GM19463 (cell line): ENCODE measurements around the gene ANKRD36B.
"Not testable (repeated sequence)": the region's sequence is repeated elsewhere in the genome, so short reads cannot be mapped to it uniquely, and the experiment has no call there.

Source experiments
- ATAC-seq: cut with Tn5 transposase; IDR thresholded peaks from one replicate; pipeline ENCODE4 v1.9.1; 2021; ENCODE audit warnings: mild to moderate bottlenecking, moderate library complexity; ENCODE audit not compliant: unreplicated experiment

ANKRD36B gene

GRCh38 chr2:97589598-97590510, at the start of gene ANKRD36B:
Gene ANKRD36B, minus strand, starts transcription at chr2:97589877. Its CDS starts 192 bp downstream, at chr2:97589685.
- peak; percentile 72 for ATAC-seq

- not testable (repeated sequence) for ATAC-seq
These were observed 36.4 kb upstream of the ANKRD36B start for GRCh38 chr2:97626049-97626430.

GRCh38 chr2:97625354-97626048, 35.8 kb upstream of the ANKRD36B start:
- ATAC-seq: not testable (repeated sequence)

GRCh38 chr2:97622976-97623375, 33.3 kb upstream of the ANKRD36B start:
- not testable (repeated sequence) for ATAC-seq

- not testable (repeated sequence) for ATAC-seq
These were observed 30.8 kb upstream of the ANKRD36B start for GRCh38 chr2:97620492-97620891.

GRCh38 chr2:97618939-97619827, 29.5 kb upstream of the ANKRD36B start:
- ATAC-seq: not testable (repeated sequence)

- ATAC-seq: no peak
These were observed 28.2 kb upstream of the ANKRD36B start for GRCh38 chr2:97617911-97618310.

GRCh38 chr2:97615746-97616145, 26.1 kb upstream of the ANKRD36B start:
- ATAC-seq: not testable (repeated sequence)

GRCh38 chr2:97611895-97612294, 22.2 kb upstream of the ANKRD36B start:
- ATAC-seq: not testable (repeated sequence)

- not testable (repeated sequence) for ATAC-seq
These were observed 19.1 kb upstream of the ANKRD36B start for GRCh38 chr2:97608745-97609144.

GRCh38 chr2:97605524-97606339, 16.1 kb upstream of the ANKRD36B start:
- not testable (repeated sequence) for ATAC-seq

- ATAC-seq: not testable (repeated sequence)
These were observed 15.4 kb upstream of the ANKRD36B start for GRCh38 chr2:97605109-97605508.

- not testable (repeated sequence) for ATAC-seq
These were observed 11.9 kb upstream of the ANKRD36B start for GRCh38 chr2:97601537-97601936.

GRCh38 chr2:97596180-97596579, 6.5 kb upstream of the ANKRD36B start:
- ATAC-seq: not testable (repeated sequence)

- ATAC-seq: not testable (repeated sequence)
These were observed 3.8 kb upstream of the ANKRD36B start for GRCh38 chr2:97593520-97593919.

GRCh38 chr2:97590515-97591394, 1.1 kb upstream of the ANKRD36B start:
- peak; percentile 43 for ATAC-seq

GRCh38 chr2:97589257-97589597, 450 bp downstream of the ANKRD36B start:
- ATAC-seq: not testable (repeated sequence)

GRCh38 chr2:97565674-97566073, 24.0 kb downstream of the ANKRD36B start:
- not testable (repeated sequence) for ATAC-seq

- not testable (repeated sequence) for ATAC-seq
These were observed 37.3 kb downstream of the ANKRD36B start for GRCh38 chr2:97552406-97552805.
